H9 (cell line): ENCODE measurements around the gene RBM15. TPM values are rescaled to one million over a fixed set of nuclear protein-coding genes. Genes with fewer than 3 reads are reported as not detected.

Source experiments
- DNase-seq: peaks from one replicate; pipeline ENCODE4 v3.0.0-alpha.2; 2017
- H2AFZ ChIP-seq: one replicate; pipeline ENCODE4 v1.6.1; 2013; ENCODE audit warnings: mild to moderate bottlenecking, low read length, control low read depth, moderate library complexity
- H2AK5ac ChIP-seq: 2 replicates; pipeline ENCODE4 v1.6.1; 2013; ENCODE audit warnings: low read length, control low read depth, mixed read lengths; ENCODE audit not compliant: insufficient read length
- H2BK120ac ChIP-seq: one replicate; pipeline ENCODE4 v1.6.1; 2013; ENCODE audit warnings: low read depth, mild to moderate bottlenecking, low read length, control low read depth, inconsistent platforms; ENCODE audit not compliant: poor library complexity, severe bottlenecking
- H2BK12ac ChIP-seq: 2 replicates; pipeline ENCODE4 v1.6.1; 2013; ENCODE audit warnings: low read length, control low read depth, mixed read lengths, low read depth; ENCODE audit not compliant: insufficient read length
- H2BK15ac ChIP-seq: 2 replicates; pipeline ENCODE4 v1.6.1; 2013; ENCODE audit warnings: low read depth, low read length, control low read depth
- H2BK20ac ChIP-seq: one replicate; pipeline ENCODE4 v1.6.1; 2013; ENCODE audit warnings: low read depth, mild to moderate bottlenecking, low read length, control low read depth, inconsistent platforms; ENCODE audit not compliant: poor library complexity, severe bottlenecking
- H2BK5ac ChIP-seq: 2 replicates; pipeline ENCODE4 v1.6.1; 2013; ENCODE audit warnings: low read length, control low read depth, mixed read lengths; ENCODE audit not compliant: insufficient read length
- H3K14ac ChIP-seq: 2 replicates; pipeline ENCODE4 v1.6.1; 2013; ENCODE audit warnings: low read length, control low read depth; ENCODE audit not compliant: insufficient read depth
- H3K18ac ChIP-seq: 2 replicates; pipeline ENCODE4 v1.6.1; 2013; ENCODE audit warnings: low read depth, mild to moderate bottlenecking, mixed read lengths, low read length, control low read depth; ENCODE audit not compliant: insufficient read length
- H3K23ac ChIP-seq: 2 replicates; pipeline ENCODE4 v1.6.1; 2013; ENCODE audit warnings: low read length, control low read depth, mixed read lengths, low read depth; ENCODE audit not compliant: insufficient read length
- H3K23me2 ChIP-seq: 2 replicates; pipeline ENCODE4 v1.6.1; 2013; ENCODE audit warnings: low read depth, mild to moderate bottlenecking, mixed read lengths, low read length, control low read depth; ENCODE audit not compliant: insufficient read length, poor library complexity, severe bottlenecking
- H3K27ac ChIP-seq: 2 replicates; pipeline ENCODE4 v1.5.1; 2013; ENCODE audit warnings: low read length, control low read depth, mixed read lengths, low read depth; ENCODE audit not compliant: insufficient read length
- H3K27me3 ChIP-seq: 2 replicates; pipeline ENCODE4 v1.6.1; 2013; ENCODE audit warnings: low read length, control low read depth, inconsistent platforms; ENCODE audit not compliant: insufficient read depth
- H3K4ac ChIP-seq: 2 replicates; pipeline ENCODE4 v1.6.1; 2013; ENCODE audit warnings: low read depth, mild to moderate bottlenecking, control low read depth, inconsistent platforms, low read length, moderate library complexity
- H3K4me1 ChIP-seq: 2 replicates; pipeline ENCODE4 v1.6.1; 2013; ENCODE audit warnings: low read length, control low read depth, inconsistent platforms; ENCODE audit not compliant: insufficient read depth
- H3K4me2 ChIP-seq: 2 replicates; pipeline ENCODE4 v1.6.1; 2013; ENCODE audit warnings: low read length, control low read depth, mixed read lengths; ENCODE audit not compliant: insufficient read length, insufficient read depth
- H3K56ac ChIP-seq: 2 replicates; pipeline ENCODE4 v1.6.1; 2013; ENCODE audit warnings: low read depth, mild to moderate bottlenecking, mixed read lengths, low read length, control low read depth; ENCODE audit not compliant: insufficient read length
- H3K79me1 ChIP-seq: 2 replicates; pipeline ENCODE4 v1.6.1; 2013; ENCODE audit warnings: low read depth, mild to moderate bottlenecking, moderate library complexity, low read length, control low read depth, inconsistent platforms; ENCODE audit not compliant: insufficient read depth, poor library complexity, severe bottlenecking
- H3K79me2 ChIP-seq: 2 replicates; pipeline ENCODE4 v1.6.1; 2013; ENCODE audit warnings: low read length, control low read depth, inconsistent platforms; ENCODE audit not compliant: insufficient read depth
- H3K9ac ChIP-seq: 2 replicates; pipeline ENCODE4 v1.6.1; 2013; ENCODE audit warnings: low read length, control low read depth, mixed read lengths; ENCODE audit not compliant: insufficient read length; ENCODE audit errors: extremely low read depth
- H3K9me3 ChIP-seq: one replicate; pipeline ENCODE4 v1.6.1; 2013; ENCODE audit warnings: low read depth, low read length, inconsistent platforms; ENCODE audit not compliant: control insufficient read depth
- H3T11ph ChIP-seq: one replicate; pipeline ENCODE4 v1.6.1; 2013; ENCODE audit warnings: mild to moderate bottlenecking, low read length, control low read depth, inconsistent platforms
- H4K20me1 ChIP-seq: one replicate; pipeline ENCODE4 v1.6.1; 2013; ENCODE audit not compliant: control insufficient read depth, insufficient read length, insufficient read depth
- H4K5ac ChIP-seq: 2 replicates; pipeline ENCODE4 v1.6.1; 2013; ENCODE audit warnings: low read depth, mild to moderate bottlenecking, mixed read lengths, low read length, control low read depth; ENCODE audit not compliant: insufficient read length
- H4K8ac ChIP-seq: replicated peaks from 2 replicates; pipeline ENCODE4 v1.6.1; 2013; ENCODE audit warnings: low read length, control low read depth, mixed read lengths, low read depth; ENCODE audit not compliant: insufficient read length
- H4K91ac ChIP-seq: 2 replicates; pipeline ENCODE4 v1.6.1; 2013; ENCODE audit warnings: low read depth, mild to moderate bottlenecking, moderate library complexity, mixed read lengths, low read length, control low read depth; ENCODE audit not compliant: insufficient read length
- H3K27ac Mint-ChIP-seq, 3 experiments: 2 replicates in 2 of 3; 3 replicates in 1 of 3; pipeline ENCODE4 v1.8.0; 2020 to 2021; ENCODE audit warnings: mixed read lengths in 3 of 3, mild to moderate bottlenecking in 1 of 3, moderate library complexity in 1 of 3
- H3K27me3 Mint-ChIP-seq: 2 replicates; pipeline ENCODE4 v1.8.0; 2021; ENCODE audit warnings: low read depth, mild to moderate bottlenecking, moderate library complexity, mixed read lengths
- H3K36me3 Mint-ChIP-seq, 3 experiments: 2 replicates in 2 of 3; 3 replicates in 1 of 3; pipeline ENCODE4 v1.8.0; 2020 to 2021; ENCODE audit warnings: low read depth in 3 of 3, mixed read lengths in 3 of 3; ENCODE audit not compliant: insufficient read depth in 1 of 3
- H3K4me1 Mint-ChIP-seq, 2 experiments: 2 replicates each; pipeline ENCODE4 v1.8.0; 2020; ENCODE audit warnings: mixed read lengths in 2 of 2
- H3K4me3 Mint-ChIP-seq, 2 experiments: 2 replicates in 1 of 2; 3 replicates in 1 of 2; pipeline ENCODE4 v1.8.0; 2020 to 2021; ENCODE audit warnings: mild to moderate bottlenecking in 2 of 2, mixed read lengths in 2 of 2, moderate library complexity in 1 of 2
- H3K9me3 Mint-ChIP-seq, 2 experiments: 2 replicates in 1 of 2; 3 replicates in 1 of 2; pipeline ENCODE4 v1.8.0; 2020; ENCODE audit warnings: mild to moderate bottlenecking in 2 of 2, mixed read lengths in 2 of 2, moderate library complexity in 1 of 2
- WGBS: extraction: QIAGEN DNeasy Blood & Tissue Kit; methylation state at CpG from one replicate; pipeline ENCODE4 v1.1.7; 2013; ENCODE audit warnings: missing lambda C conversion rate, low lambda C conversion rate, mixed read lengths; ENCODE audit not compliant: insufficient read length; ENCODE audit errors: extremely low coverage; 5-methylcytosine and 5-hydroxymethylcytosine counted together
- total RNA-seq: library from RNA; stranded (reverse); gene quantifications from 2 replicates; pipeline ENCODE4 v1.2.1, GENCODE V29; 2021
- TF ChIP-seq, protein P1 (sequence below): fragments of 200-600 bp; sonication (generic); conservative IDR thresholded peaks from 3 replicates; pipeline ENCODE4 v1.8.0; 2021; ENCODE audit warnings: antibody characterized with exemption, mild to moderate bottlenecking

The RBM15 gene
- total RNA-seq, 1 experiment from 2014 or later, result 62.0 TPM

GRCh38 chr1:110385369-110385768 lies 46.2 kb downstream of the RBM15 start:
- H4K91ac ChIP-seq, result no peak overlapping the region
- Mint-ChIP-seq H3K4me1 (peaks cover 7 to 9% of the 10 kb centered on the region in 2 experiments), H3K9me3 (no peaks in the 10 kb centered on the region), H3K36me3 (no peaks in the 10 kb centered on the region; a peak in 3 of 7 replicates), H3K27me3 (no peaks in the 10 kb centered on the region), H3K4me3 (no peak overlapping the region), H3K27ac (no peak overlapping the region)
- no peak overlapping the region for H2AK5ac ChIP-seq
- no peak overlapping the region for H3T11ph ChIP-seq
- no peaks in the 10 kb centered on the region for H3K23me2 ChIP-seq
- H2BK15ac ChIP-seq, result no peak overlapping the region
- TF ChIP-seq, protein P1, sequence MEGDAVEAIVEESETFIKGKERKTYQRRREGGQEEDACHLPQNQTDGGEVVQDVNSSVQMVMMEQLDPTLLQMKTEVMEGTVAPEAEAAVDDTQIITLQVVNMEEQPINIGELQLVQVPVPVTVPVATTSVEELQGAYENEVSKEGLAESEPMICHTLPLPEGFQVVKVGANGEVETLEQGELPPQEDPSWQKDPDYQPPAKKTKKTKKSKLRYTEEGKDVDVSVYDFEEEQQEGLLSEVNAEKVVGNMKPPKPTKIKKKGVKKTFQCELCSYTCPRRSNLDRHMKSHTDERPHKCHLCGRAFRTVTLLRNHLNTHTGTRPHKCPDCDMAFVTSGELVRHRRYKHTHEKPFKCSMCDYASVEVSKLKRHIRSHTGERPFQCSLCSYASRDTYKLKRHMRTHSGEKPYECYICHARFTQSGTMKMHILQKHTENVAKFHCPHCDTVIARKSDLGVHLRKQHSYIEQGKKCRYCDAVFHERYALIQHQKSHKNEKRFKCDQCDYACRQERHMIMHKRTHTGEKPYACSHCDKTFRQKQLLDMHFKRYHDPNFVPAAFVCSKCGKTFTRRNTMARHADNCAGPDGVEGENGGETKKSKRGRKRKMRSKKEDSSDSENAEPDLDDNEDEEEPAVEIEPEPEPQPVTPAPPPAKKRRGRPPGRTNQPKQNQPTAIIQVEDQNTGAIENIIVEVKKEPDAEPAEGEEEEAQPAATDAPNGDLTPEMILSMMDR, result no peak
- no peak overlapping the region for H3K27ac ChIP-seq
- no peak overlapping the region for H2BK120ac ChIP-seq
- no peaks in the 10 kb centered on the region for H3K27me3 ChIP-seq
- H3K9ac ChIP-seq, result no peak overlapping the region
- no peak overlapping the region for H2AFZ ChIP-seq
- H4K5ac ChIP-seq, result no peak overlapping the region
- no peak for DNase-seq
- no peaks in the 10 kb centered on the region for H3K79me1 ChIP-seq
- no peak overlapping the region for H3K23ac ChIP-seq
- no peak overlapping the region for H3K56ac ChIP-seq
- no CpG with 5 or more reads among the region's 1 CpG for WGBS
- no peak overlapping the region for H3K18ac ChIP-seq
- H3K79me2 ChIP-seq, result no peaks in the 10 kb centered on the region
- H3K4ac ChIP-seq, result no peak overlapping the region
- H3K4me1 ChIP-seq, result no peaks in the 10 kb centered on the region
- no peak overlapping the region for H2BK20ac ChIP-seq
- no peaks in the 10 kb centered on the region for H3K9me3 ChIP-seq
- H4K20me1 ChIP-seq, result no peaks in the 10 kb centered on the region
- H3K4me2 ChIP-seq, result no peak overlapping the region
- no peak overlapping the region for H2BK12ac ChIP-seq
- no peak overlapping the region for H4K8ac ChIP-seq
- H3K14ac ChIP-seq, result no peak overlapping the region
- no peak overlapping the region for H2BK5ac ChIP-seq
